ENCODE results near the gene PRXL2B.
"Not testable (repeated sequence)": the region's sequence is repeated elsewhere in the genome, so short reads cannot be mapped to it uniquely, and the experiment has no call there.

The PRXL2B gene

DNA sequence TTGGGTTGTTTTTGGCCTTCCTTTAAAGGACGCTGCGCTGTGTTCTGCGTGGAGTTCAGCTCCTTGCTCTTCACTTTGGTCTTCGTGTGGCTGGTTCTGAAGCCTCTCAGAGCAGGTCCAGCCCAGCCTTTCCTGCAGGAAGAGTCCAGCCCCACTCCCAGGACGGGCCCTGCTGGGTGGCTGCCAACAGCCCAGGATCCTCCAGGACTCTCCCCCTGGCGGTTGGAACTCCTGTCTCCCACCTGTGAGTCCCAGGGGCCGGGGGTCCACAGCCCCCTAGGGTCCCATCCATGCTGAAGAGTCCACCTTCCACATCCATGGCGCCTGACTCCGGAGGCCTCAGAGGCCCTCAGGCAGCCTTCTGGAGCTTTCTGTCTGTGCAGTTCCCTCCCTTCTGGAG lies 35.0 kb upstream of the PRXL2B start:
- DNase-seq: not testable (repeated sequence)

DNA sequence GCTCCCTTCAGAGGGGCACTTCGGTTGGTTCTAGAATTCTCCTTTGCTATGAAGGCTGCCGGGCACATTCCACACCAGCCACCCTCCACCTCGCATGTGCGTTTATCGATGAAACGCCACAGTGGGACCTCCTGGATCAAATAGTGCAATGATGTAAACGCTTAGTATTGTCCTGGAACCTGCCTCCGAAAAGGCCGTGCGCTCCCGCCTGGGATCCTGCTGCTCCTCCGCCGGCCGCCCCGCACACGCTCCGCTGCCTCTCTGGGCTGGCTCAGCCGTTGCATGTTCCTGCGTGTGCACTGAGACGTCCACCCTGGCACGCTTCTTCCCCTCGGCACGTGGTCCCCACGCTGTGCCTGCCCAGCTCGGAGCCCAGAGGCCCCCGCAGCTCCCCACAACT lies 34.4 kb upstream of the PRXL2B start:
- DNase-seq: no peak

DNA sequence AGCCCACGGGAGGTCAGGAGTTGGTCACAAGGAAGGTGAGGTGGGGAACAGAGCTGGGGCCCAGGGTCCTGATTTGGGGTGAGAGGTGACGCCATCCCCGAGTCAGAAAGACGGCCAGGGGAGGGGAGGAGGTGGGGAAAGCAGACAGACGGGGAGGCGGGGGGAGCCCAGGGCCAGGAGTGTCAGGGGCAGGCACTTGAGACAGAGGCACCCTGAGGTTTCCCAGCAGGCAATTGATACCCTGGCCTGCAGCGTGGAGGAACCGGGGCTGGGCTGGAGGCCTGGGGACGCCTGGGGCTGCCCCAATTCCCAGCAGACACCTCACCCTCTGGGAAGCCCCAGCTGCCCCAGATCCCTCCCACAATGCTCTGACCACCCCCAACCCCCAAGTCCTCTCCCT lies 33.5 kb upstream of the PRXL2B start:
- DNase-seq: not testable (repeated sequence)

DNA sequence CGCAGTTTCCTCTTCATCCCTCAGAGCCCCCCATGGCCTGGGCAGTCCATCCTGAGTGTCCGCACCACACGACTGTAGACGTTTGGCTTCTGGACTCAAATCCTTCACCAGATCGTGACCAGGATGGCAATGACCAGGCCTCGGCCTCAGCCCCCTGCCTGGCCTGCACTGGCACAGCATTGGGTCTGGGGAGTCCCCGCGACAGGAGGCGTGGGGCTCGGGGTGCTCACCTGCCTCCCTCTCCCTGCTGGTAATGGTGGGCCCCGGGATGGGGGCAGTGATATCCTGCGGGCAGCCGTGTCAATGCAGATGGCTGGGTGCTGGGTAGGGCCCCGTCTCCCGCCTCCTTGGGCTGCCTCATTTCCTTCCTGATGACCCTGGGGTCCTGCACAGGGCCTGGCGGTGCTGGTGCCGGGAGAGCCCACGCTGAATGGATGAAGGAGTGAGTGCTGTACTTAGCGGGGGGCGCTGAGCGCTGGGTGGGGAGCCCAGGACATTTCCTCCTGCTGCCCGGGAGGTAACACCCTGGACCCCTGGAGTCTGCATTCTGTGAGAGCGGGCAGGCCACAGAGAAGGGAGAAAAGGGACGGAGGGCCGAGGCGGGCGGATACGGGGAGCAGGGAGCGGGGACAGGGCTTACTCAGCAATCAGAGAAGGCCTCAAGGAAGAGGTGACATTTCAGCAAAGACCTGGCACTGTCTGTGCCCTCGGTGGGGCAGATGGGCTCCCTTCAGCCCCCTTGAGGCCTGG lies 32.5 kb upstream of the PRXL2B start:
- DNase-seq: no peak

DNA sequence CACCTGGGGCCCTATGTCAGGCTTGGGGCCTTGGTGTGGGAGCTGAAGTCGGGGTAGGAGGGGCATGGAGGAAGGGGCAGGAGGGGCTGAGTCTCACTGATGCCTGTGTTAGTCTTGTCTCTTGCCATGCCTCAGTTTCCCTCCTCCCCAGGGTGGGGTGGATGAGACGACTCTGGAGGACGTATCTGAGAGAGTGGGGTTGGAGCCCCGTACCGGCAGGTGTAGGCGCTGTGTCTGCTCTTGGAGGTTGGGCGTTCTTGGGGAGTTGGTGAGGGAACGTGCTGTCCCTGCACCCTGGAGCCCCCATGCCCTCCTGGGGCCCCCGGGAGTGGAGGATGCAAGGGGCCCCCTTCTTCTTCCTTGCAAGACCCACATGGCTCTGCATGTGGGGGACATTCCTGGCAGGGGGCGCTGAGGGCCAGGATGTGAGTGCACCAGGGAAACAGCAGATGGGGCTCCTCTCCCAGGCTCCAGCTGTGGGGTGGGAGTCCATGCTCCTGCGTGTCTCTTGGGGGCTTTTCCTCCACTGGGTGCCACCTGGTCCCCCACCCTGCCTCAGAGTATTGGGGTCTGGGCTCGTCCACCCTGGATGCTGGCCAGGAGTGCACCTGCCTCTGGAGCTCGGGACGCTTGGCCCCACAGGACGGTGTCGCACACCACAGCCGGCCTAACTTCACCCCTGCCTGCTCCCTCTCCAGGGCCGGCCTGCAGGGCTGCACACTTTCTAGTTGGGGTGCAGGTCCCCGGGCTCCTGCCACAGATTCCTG lies 31.8 kb upstream of the PRXL2B start:
- DNase-seq: no peak

DNA sequence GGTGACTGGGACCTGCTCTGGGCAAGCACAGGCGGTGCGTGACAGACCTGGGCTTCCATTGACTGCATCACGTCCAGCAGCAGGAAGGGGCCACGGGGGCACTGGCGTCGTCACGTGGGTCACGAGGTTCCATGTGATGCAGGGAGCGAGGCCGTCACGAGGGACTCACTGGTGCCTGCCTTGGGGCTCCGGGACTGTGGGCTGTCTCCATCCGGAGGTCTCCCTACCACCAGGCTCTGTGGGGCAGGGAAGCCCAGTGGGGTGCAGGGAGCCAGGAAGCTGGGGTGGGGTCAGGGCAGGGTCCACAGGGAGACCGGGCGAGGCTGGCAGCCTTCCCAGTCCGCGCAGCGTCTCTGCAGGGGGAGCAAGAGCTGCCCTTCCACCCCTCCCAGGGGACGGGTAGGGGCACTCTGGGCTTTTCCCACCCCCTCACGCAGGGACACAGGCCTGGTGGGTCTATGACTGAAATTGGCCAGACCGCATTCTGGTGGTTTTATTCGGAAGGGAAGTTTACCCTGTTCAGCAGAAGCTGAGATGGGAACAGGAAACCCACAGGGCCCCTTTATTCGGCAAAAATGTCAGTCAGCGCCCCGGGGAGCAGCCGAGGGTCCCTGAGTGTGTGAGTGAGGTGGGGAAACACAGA lies 30.8 kb upstream of the PRXL2B start:
- no peak for DNase-seq

DNA sequence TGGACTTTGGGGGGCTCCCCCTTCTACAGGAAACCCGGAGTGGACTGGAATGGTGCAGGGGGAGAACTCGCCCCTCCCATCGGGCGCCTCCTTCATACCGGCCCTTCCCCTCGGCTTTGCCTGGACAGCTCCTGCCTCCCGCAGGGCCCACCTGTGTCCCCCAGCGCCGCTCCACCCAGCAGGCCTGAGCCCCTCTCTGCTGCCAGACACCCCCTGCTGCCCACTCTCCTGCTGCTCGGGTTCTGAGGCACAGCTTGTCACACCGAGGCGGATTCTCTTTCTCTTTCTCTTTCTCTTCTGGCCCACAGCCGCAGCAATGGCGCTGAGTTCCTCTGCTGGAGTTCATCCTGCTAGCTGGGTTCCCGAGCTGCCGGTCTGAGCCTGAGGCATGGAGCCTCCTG lies 30.3 kb upstream of the PRXL2B start, which contains the start of gene TNFRSF14:
TSS of gene TNFRSF14 (plus strand) at position 95 of the 401 bp plus-strand sequence. CDS start at position 389, 294 bp downstream.
- no peak for DNase-seq

DNA sequence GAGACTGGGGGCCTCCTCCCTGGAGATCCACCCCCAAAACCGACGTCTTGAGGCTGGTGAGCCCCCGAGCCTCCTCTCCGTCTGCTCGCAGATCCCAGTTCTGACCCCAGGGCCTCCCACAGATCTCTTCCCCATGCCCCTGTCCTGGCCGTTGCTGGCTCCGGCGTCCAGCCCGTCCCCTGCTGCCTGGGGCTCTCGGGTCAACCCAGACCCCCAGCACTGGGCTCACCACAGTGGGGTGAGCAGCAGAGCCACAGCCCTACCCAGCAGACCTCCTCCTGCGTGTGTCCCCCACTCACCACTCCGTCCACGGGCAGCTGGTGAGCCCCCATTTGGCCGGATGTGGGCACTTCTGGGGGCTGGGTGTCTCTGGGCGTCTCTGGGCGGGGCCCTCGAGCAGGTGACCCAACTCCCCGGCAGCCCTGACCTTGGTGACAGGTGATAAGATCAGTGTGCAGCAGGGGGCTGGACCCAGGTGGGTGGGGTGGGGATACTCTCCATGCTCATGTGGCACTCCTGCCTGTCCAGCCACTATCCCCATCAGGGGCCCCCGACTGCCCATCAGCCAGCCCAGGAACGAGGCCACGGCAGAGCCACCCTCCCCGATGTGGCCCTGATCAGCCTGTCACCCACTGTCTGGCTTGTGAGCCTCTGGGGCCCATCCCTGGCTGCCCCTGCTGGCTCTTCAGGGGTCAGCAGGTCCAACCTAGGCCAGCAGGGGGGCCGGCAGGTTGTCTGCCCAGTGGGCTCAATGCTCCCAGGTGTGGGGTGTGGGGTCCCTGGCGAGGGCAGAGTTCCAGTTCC lies 29.7 kb upstream of the PRXL2B start:
- DNase-seq: no peak

DNA sequence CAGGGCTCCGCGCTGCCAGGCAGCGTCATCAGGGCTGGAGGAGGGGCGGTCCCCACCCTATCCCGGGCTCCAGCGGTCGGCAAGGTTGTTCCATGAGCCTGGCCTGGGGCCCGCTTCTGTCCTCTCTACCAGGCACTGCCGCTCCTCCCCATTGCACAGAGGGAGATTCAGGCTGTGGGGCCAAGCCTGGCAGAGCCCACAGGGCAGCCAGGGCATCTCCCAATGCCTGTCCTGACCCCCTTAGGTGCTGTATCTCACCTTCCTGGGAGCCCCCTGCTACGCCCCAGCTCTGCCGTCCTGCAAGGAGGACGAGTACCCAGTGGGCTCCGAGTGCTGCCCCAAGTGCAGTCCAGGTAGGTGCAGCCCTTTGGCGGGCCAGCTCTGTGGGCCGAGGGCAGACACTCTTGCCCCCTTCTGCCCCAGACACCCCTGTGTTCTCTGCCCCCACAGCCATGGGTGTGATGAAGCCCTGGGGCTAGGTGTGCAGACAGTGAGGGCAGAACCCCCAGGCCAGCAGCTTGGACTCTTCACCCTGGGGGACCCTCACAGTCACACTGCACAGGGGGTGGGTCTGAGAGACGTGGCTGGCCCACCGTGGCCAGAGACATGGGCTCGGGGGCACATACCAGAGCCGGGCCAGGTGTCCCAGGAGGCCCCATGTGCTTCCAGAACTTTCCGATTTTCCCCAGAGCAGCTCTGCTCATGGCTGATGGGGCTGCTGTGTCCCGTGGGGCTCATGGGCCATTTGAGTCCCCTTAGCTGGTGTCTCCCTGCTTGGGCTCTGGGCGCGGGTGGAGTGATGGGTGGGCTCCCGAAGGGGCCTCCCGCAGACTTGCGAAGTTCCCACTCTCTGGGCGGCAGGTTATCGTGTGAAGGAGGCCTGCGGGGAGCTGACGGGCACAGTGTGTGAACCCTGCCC lies 28.8 kb upstream of the PRXL2B start:
- DNase-seq: no peak

DNA sequence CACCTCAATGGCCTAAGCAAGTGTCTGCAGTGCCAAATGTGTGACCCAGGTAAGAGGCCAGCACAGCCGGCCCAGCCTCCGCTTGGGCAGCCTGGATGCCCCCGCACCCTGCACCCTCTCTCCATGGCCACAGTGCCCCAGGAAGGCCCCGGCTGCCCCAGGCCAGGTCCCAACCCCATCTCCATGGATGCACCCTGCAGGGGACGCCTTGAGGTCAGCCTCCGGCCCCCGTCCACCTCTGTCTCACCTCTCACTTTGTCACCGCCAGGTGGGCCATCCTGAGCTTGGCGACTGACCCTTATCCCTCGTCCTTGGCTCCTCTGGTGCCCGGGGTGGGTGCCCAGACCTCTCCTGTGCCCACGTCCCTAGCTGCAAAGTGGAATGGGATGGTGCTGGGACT lies 28.2 kb upstream of the PRXL2B start:
- DNase-seq: no peak

DNA sequence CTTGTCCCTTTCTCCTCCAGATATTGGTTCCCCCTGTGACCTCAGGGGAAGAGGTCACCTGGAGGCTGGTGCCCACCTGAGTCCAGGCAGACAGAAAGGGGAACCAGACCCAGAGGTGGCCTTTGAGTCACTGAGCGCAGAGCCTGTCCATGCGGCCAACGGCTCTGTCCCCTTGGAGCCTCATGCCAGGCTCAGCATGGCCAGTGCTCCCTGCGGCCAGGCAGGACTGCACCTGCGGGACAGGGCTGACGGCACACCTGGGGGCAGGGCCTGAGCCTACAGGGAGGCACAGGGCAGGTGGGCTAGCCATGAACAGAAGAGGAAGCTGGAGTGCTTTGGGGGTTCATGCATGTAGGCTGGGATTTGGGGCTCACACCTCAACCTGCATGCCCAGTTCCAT lies 27.7 kb upstream of the PRXL2B start:
- no peak for DNase-seq

DNA sequence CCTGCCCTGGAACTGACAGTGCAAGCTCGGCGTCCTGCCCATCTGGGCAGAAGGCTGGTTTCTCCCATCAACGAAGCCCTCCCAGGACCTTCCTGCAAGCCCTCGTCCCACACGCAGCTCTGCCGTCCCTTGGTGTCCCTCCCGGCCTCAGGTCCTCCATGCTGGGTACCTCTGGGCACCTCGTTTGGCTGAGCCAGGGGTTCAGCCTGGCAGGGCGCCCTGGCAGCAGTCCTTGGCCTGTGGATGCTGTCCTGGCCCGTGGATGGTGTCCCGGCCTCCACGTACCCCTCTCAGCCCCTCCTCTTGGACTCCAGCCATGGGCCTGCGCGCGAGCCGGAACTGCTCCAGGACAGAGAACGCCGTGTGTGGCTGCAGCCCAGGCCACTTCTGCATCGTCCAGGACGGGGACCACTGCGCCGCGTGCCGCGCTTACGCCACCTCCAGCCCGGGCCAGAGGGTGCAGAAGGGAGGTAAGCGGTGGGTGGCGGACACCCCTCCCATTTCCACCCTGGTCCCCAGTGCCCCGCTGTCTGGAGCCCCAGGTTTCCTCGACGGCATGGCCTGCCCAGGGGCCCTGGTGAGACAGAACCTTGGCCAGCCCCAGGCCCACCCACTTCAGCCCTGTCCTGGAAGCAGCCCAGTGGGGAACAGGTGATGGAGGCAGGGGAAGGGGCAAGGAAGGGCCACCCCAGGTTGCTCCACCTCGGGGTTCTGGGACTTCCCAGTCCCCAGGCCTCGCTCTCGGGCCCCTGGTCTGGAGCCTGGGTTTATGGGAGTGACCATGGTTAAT lies 26.9 kb upstream of the PRXL2B start:
- no peak for DNase-seq

DNA sequence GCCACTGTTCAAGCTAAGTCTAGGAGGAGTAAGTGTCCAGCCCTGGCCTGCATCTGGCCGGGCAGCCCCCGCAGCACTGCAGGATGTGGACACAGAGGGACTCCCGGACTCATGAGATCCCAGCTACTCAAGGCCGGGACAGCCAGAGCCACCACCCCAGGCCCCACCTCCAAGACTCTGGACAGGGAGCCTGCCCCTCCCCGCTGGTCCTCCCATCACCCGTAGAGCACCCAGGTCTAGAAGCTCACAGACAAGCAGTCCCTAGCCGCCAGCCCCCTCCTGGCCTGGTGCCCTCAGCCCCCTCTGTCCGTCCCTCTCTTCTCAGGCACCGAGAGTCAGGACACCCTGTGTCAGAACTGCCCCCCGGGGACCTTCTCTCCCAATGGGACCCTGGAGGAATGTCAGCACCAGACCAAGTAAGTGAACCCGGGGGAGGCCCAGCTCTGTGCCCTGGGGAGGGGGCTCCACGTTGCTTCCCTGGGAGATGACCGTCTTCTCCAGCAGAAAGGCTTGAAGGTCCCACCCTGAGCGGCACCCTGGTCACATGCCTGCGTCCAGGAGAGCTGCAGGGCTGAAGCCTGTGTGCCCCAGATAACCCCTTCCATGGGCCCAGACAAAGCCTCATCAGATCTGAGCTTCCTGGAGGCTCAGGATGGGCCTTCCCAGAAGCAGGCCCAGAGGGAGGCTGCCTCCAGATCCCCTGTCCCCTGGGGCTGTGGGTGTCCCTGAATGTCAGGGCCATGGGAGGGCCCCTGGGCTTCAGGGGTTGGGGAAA lies 26.1 kb upstream of the PRXL2B start:
- no peak for DNase-seq

DNA sequence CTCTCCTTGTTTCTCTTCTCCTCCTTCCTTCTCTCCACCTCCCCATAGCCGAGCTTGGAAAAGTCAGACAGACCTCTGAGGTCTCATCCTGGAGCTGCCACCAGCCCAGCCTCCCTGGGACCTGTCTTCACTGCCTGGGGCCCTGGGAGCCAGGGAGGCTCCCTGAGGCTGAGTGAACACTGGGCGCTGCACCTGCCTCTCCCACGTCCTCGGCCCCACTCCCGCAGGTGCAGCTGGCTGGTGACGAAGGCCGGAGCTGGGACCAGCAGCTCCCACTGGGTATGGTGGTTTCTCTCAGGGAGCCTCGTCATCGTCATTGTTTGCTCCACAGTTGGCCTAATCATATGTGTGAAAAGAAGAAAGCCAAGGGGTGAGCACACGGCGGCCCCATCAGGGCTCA lies 25.1 kb upstream of the PRXL2B start:
- DNase-seq: no peak

DNA sequence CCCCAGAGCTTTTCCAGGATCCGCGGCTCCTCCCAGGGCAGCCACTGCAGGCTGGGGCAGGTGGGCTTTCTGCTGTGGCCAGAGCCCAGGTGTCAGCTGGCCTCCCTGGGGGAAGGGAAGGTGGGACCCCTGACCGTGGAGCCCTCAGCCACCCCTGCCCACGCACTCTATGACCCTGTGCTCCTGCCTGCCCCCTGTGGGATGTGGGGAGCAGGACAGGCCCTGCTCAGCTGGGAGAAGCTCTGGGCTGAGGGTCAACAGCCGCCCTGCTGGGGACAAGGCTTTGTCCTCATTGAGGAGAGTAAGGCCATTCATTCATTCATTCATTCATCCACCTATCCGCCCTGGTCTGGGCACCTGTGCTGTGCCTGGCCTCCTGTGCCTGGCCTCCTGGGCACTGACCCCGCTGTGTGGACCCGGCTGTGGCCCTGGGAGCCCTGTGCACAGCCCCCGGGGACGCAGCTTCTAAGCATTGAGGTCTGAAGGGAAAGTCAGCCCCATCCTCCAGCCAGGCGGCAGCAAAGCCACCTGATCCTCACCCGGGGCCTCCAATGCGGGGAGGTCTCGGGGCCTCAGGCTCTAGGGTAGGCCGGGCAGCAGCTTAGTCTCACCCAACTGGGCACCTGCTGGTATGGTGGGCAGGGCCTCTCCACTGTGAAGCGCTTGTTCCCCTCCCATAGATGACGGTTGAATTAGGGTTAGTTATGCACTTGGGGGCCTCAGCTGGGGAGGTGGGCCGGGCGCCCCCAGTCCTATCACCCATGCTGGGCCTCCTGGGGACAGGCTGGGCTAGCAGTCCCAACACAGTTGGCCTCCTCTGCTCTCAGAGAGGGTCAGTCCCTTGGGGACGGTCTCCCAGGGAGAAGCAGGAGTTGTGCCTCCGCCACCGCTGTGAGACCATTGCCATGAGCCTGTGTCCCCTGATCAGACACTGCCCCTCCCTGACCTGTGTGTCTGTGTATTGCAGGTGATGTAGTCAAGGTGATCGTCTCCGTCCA lies 24.4 kb upstream of the PRXL2B start:
- no peak for DNase-seq

DNA sequence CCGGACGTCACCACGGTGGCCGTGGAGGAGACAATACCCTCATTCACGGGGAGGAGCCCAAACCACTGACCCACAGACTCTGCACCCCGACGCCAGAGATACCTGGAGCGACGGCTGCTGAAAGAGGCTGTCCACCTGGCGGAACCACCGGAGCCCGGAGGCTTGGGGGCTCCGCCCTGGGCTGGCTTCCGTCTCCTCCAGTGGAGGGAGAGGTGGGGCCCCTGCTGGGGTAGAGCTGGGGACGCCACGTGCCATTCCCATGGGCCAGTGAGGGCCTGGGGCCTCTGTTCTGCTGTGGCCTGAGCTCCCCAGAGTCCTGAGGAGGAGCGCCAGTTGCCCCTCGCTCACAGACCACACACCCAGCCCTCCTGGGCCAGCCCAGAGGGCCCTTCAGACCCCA lies 23.4 kb upstream of the PRXL2B start:
- DNase-seq: no peak

DNA sequence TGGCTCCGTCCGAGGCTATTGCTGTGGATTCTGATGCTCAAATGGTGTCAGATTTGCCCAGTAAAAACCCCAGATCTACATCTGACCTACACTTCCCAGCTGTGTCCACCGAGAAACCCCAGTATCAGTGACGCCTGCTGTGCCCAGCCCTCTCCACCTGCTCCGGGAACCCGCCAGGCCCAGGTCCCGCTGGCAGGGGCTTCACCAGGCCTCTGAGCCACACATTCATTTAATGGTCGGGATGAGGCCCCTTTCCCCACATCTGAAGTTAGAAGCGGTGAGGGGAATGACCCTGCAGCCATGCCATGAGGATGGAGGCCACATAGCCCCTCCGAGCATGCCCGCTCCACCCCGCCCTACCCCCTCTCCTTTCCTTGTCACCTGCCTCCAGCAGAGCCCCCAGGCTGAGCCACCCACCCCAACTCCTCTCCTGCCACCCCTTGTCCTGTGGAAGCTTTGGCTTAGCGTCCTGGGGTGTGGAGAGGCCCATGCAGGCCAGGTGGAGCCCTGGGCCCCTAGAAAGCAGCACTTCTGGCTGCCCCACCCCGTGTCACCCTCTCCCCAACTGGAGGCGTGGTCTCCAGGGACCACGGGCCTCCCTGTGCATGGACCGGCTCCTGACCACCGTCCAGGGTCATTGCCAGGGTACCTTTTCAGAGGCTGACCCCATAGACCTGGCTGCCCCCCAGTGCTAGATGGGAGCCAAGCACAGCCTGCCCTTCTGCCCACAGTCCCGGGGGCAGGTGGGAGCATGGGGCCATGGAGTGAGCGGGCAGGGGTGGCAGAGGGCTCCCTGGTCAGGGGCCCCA lies 22.4 kb upstream of the PRXL2B start:
- no peak for DNase-seq

DNA sequence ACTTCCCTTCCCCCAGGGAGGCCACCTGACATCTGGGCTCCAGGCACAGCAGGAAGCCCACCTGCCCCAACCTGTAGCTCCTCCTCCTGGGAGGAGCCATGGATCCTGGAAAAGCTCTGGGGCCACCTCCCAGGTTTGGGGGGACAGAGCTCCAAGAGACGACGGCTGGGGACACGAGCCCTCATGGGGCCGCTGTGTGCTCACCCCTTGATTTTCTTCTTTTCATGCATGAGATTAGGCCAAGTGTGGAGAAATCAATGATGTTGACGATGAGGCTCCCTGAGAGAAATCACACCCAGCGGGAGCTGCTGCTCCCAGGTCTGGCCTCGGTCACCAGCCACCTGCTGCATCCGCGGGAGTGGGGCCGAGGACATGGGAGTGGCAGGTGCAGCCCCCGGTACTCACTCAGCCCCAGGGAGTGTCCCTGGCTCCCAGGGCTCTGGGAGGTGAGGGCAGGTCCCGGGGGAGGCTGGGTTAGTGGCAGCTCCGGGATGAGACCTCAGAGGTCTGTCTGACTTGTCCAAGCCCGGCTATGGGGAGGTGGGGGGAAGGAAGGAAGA lies 21.7 kb upstream of the PRXL2B start:
- DNase-seq: no peak
